Mucosa of descending colon (tissue), 3 donors: ENCODE measurements around the gene ZNF846. TPM values are rescaled to one million over a fixed set of nuclear protein-coding genes. Genes with fewer than 3 reads are reported as not detected.

Experiments
- ATAC-seq: fragments of 200-7000 bp; cut with Tn5 transposase; one replicate; pipeline ENCODE4 v1.9.1; 2020; ENCODE audit warnings: mild to moderate bottlenecking, moderate library complexity
- DNase-seq, 3 donors: peaks; one replicate each; pipeline ENCODE4 v3.0.0-alpha.2; 2020
- H3K36me3 ChIP-seq: fragments of 200-600 bp; one replicate; pipeline ENCODE4 v1.8.0; 2021; ENCODE audit warnings: low read depth, mild to moderate bottlenecking
- H3K4me1 ChIP-seq: fragments of 200-600 bp; one replicate; pipeline ENCODE4 v1.8.0; 2021; ENCODE audit warnings: low read depth, mild to moderate bottlenecking
- H3K4me3 ChIP-seq: fragments of 200-600 bp; one replicate; pipeline ENCODE4 v1.8.0; 2021; ENCODE audit warnings: mild to moderate bottlenecking
- H3K9me3 ChIP-seq: fragments of 200-600 bp; one replicate; pipeline ENCODE4 v1.8.0; 2021; ENCODE audit warnings: mild to moderate bottlenecking
- CTCF ChIP-seq: fragments of 200-600 bp; IDR thresholded peaks from one replicate; pipeline ENCODE4 v1.8.0; 2022; ENCODE audit warnings: antibody characterized with exemption, mild to moderate bottlenecking
- intact Hi-C, 2 donors: fragments of 100-400 bp; cut with DNase I in 1 of 2; cut with micrococcal nuclease in 1 of 2; formaldehyde crosslinking; loops; one replicate each; pipeline versions ENCODE4 v1.11.0 to v1.11.1; 2022; cut with DNase I, micrococcal nuclease
- long read RNA-seq, 2 donors: library from polyadenylated mRNA; unstranded; transcript quantifications; one replicate each; pipeline ENCODE4 v2.0.0, GENCODE V29; 2019 to 2021
- total RNA-seq, 3 donors: library from RNA; stranded (reverse); fragmentation: NEBNext Ultra II Directional in 2 of 3; extraction: Animal tissue kit (Norgen Biotek cat#: 25700) in 2 of 3; gene quantifications; one replicate each; pipeline versions ENCODE4 v1.2.1 to v1.2.4, GENCODE V29; 2021 to 2023
- donor health status: DM: no; HTN: no; CAD: no; lungs with moderate emphysema.
- donor health status: DM: no; HTN: no; CAD: no.
- donor health status: DM: no; HTN: yes; CAD: no.

Gene ZNF846
- total RNA-seq = 10 to 100 TPM; 13.4 to 22.1 (median 20.2) TPM
- long read RNA-seq, donor 1, partial matches to known transcripts = 0 of 6 reads
- long read RNA-seq, donor 1, other reads (novel, unspliced or antisense) = 5 of 6 reads
- long read RNA-seq, donor 2, partial matches to known transcripts = 1 of 5 reads
- long read RNA-seq, donor 2, other reads (novel, unspliced or antisense) = 2 of 5 reads

GRCh38 chr19:9768175-9769112 lies at the start of gene ZNF846:
TSS of gene ZNF846 (minus strand) at chr19:9768738. CDS start at chr19:9764950, 3,788 bp downstream.
- ATAC-seq = peak; percentile 99
- TF ChIP-seq CTCF = no peak
- peak; percentile 96 for DNase-seq
- H3K9me3 ChIP-seq = peaks cover 6% of the 10 kb centered on the region
- no peaks in the 10 kb centered on the region for H3K36me3 ChIP-seq
- intact Hi-C loops = loop anchor here in 1 of 2 donors (2.0 kb wide), 1 partner anchor 16 kb away; no protein-coding TSS in a partner anchor
- H3K4me3 ChIP-seq = peak within 1 kb of the TSS; percentile 33
- H3K4me1 ChIP-seq = peaks cover 14% of the 10 kb centered on the region

DNA sequence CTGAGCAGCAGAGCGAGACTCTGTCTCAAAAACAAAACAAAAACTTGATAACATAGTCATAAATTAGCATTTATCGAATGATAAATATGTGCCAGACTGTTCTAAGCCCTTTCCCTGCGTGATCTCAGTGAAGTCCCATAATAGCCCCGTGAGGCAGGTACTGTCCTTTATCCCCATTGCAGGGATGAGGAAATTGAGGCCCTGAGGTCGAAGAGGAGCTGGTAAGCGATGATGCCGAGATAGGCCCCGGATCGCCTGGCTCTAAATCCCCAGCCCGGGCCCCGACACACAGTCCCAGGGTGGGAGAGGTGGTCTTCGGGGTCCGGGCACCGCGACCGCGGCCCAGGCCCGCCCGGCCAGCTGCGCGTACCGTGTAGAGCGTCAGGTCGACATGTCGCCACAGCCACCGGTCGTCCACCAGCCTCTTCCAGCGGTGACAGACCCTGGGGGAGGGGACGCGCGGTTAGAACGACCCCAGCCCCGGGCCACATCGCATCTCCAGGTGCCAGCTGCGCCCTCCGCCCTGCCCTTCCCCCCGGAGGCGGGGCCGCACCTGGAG lies 49.7 kb upstream of the ZNF846 start:
- Histone ChIP-seq H3K4me1 (peaks cover 15% of the 10 kb centered on the region), H3K9me3 (no peaks in the 10 kb centered on the region), H3K36me3 (no peaks in the 10 kb centered on the region), H3K4me3 (peak overlapping the region; percentile 94)
- ATAC-seq (no peak), DNase-seq (no peak)
- intact Hi-C loops = no loop called here
- no peak for TF ChIP-seq CTCF

- Histone ChIP-seq H3K4me3 (no peak overlapping the region), H3K36me3 (peaks cover 11% of the 10 kb centered on the region), H3K4me1 (peaks cover 2% of the 10 kb centered on the region), H3K9me3 (no peaks in the 10 kb centered on the region)
- ATAC-seq (peak; percentile 10), DNase-seq (no peak)
- TF ChIP-seq CTCF = no peak
- intact Hi-C loops = no loop called here
Measured at GRCh38 chr19:9811139-9811538, 42.6 kb upstream of the ZNF846 start.

DNA sequence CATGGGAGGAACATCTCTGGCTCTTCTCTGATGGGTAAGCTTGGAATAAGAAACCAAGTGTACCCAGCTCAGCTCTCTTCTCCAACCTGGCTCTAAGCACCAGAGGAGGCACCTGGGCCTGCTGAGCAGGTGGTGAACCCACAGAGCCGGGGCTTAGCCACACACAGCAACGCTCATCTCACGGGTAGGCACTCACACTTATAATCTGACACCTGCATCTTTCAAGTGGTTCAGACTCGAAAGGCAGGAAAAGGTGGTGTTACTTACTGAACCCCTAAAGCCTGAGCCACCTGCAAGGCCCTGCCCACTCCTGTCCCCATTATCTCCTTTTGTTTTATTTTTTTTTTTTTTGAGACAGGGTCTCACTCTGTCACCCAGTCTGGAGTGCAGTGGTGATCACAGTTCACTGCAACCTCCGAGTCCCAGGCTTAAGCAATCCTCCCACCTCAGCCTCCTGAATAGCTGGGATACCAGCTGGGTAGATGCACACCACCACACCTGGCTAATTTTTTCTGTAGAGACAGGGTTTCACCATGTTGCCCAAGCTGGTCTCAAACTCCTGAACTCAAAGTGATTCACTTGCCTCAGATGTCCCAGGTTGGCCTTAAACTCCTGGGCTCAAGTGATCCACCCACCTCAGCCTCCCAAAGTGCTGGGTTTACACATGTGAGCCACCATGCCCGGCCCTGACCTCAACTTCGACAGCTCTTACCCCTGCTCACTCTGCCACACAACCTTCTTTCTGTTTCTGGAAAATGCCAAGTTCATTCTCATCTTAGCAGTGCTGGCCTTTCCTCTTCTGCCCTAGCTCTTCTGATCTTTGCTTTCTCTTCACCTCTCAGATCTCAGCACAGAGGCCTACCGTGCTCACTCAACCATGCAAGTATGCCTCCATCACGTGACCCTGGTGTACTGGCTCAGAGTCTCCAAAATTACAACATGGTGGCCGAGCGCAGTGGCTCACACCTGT lies 40.6 kb upstream of the ZNF846 start:
- intact Hi-C loops = no loop called here
- ATAC-seq (peak; percentile 58), DNase-seq (no peak)
- Histone ChIP-seq H3K4me1 (peaks cover 2% of the 10 kb centered on the region), H3K9me3 (no peaks in the 10 kb centered on the region), H3K36me3 (peaks cover 11% of the 10 kb centered on the region), H3K4me3 (no peak overlapping the region)
- TF ChIP-seq CTCF = no peak

DNA sequence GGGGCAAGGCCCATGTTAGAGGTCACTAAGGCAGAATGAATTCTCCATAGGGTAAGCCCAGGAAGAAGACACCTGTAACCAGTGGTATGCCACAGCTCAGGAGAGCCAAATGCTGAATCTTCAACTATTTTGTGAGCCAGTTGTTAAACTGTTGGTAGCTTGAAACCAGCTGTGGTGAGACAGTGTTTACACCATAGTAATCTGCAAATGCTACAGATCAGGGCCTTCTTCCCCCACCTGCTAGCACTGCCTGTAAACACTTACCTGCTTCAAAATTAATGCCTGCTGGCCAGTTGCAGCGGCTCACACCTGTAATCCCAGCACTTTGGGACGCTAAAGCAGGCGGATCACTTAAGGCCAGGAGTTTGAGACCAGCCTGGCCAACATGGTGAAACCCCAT lies 38.3 kb upstream of the ZNF846 start:
- no peak for DNase-seq
- intact Hi-C loops = no loop called here
- Histone ChIP-seq H3K4me3 (no peak overlapping the region), H3K9me3 (no peaks in the 10 kb centered on the region), H3K4me1 (peaks cover 2% of the 10 kb centered on the region), H3K36me3 (peaks cover 11% of the 10 kb centered on the region)
- no peak for TF ChIP-seq CTCF
- no peak for ATAC-seq
